ENCODE data around the gene ABCC5. TPM values are rescaled to one million over a fixed set of nuclear protein-coding genes. Genes with fewer than 3 reads are reported as not detected.

Gene ABCC5
- polyA plus RNA-seq, 1 donor (not counting 4 experiments of a cell fraction or from before 2014, with no cell fraction given): 28.7 TPM

- Histone ChIP-seq H3K36me3 (ENCODE audit: control insufficient read depth in 2 of 2, extremely low read depth in 1 of 2, insufficient read depth in 2 of 2, low read length in 2 of 2) (no peaks in the 10 kb centered on the region), H3K27ac (ENCODE audit: control insufficient read depth, insufficient read depth, low read length) (no peak overlapping the region), H3K4me1 (ENCODE audit: control insufficient read depth, extremely low read depth, insufficient read depth, low read length) (no peaks in the 10 kb centered on the region), H3K9ac (ENCODE audit: control insufficient read depth, extremely low read depth, insufficient read depth, low read length) (no peak overlapping the region), H3K9me1 (ENCODE audit: control insufficient read depth, extremely low read depth, insufficient read depth, low read length) (no peaks in the 10 kb centered on the region), H3K27me3 (ENCODE audit: control insufficient read depth, extremely low read depth, insufficient read depth, low read length) (no peaks in the 10 kb centered on the region), H4K20me1 (ENCODE audit: control insufficient read depth, extremely low read depth, insufficient read depth, low read length) (no peaks in the 10 kb centered on the region), H3K9me3 (ENCODE audit: control insufficient read depth, low read depth, low read length) (no peaks in the 10 kb centered on the region), H2AFZ (ENCODE audit: control insufficient read depth, low read length) (no peak overlapping the region), H3K4me3 (ENCODE audit: control insufficient read depth in 2 of 3, extremely low read depth in 1 of 3, insufficient read depth in 2 of 3, low read depth in 1 of 3, low read length in 3 of 3) (no peak overlapping the region), H3K79me2 (ENCODE audit: control insufficient read depth, insufficient read depth, low read length) (no peaks in the 10 kb centered on the region), H3K4me2 (ENCODE audit: control insufficient read depth, extremely low read depth, insufficient read depth, low read depth, low read length) (no peak overlapping the region)
- DNase-seq (ENCODE audit: low read depth, low spot score) (no peak), FAIRE-seq (no peak)
- dilution Hi-C loops (cut with MboI; ENCODE audit: extremely low pct_ligation_motif_present, low sequenced_read_pairs): no loop called here
- TF ChIP-seq EZH2 (IDR thresholded peaks at IDR 0.05; ENCODE audit: low read length) (no peak), CTCF (optimal IDR thresholded peaks at IDR 0.05 in 1 of 3, IDR thresholded peaks at IDR 0.05 in 1 of 3, conservative IDR thresholded peaks at IDR 0.05 in 1 of 3; ENCODE audit: extremely low read depth in 1 of 3, insufficient read depth in 2 of 3, low read length in 3 of 3) (no peak)
Measured at GRCh38 chr3:183907176-183907575, 110.5 kb downstream of the ABCC5 start.

GRCh38 chr3:183906234-183906921, 111.3 kb downstream of the ABCC5 start:
- no peak for DNase-seq (ENCODE audit: low read depth, low spot score)
- FAIRE-seq: no peak
- no peak overlapping the region for H3K4me2 ChIP-seq (ENCODE audit: control insufficient read depth, extremely low read depth, insufficient read depth, low read depth, low read length)
- H3K36me3 ChIP-seq (ENCODE audit: control insufficient read depth in 2 of 2, extremely low read depth in 1 of 2, insufficient read depth in 2 of 2, low read length in 2 of 2): no peaks in the 10 kb centered on the region
- TF ChIP-seq CTCF (optimal IDR thresholded peaks at IDR 0.05 in 1 of 3, IDR thresholded peaks at IDR 0.05 in 1 of 3, conservative IDR thresholded peaks at IDR 0.05 in 1 of 3; ENCODE audit: extremely low read depth in 1 of 3, insufficient read depth in 2 of 3, low read length in 3 of 3) (no peak), EZH2 (IDR thresholded peaks at IDR 0.05; ENCODE audit: low read length) (no peak)
- no peaks in the 10 kb centered on the region for H4K20me1 ChIP-seq (ENCODE audit: control insufficient read depth, extremely low read depth, insufficient read depth, low read length)
- H3K4me3 ChIP-seq (ENCODE audit: control insufficient read depth in 2 of 3, extremely low read depth in 1 of 3, insufficient read depth in 2 of 3, low read depth in 1 of 3, low read length in 3 of 3): no peak overlapping the region
- H3K4me1 ChIP-seq (ENCODE audit: control insufficient read depth, extremely low read depth, insufficient read depth, low read length): no peaks in the 10 kb centered on the region
- no peak overlapping the region for H2AFZ ChIP-seq (ENCODE audit: control insufficient read depth, low read length)
- H3K27me3 ChIP-seq (ENCODE audit: control insufficient read depth, extremely low read depth, insufficient read depth, low read length): no peaks in the 10 kb centered on the region
- no peaks in the 10 kb centered on the region for H3K79me2 ChIP-seq (ENCODE audit: control insufficient read depth, insufficient read depth, low read length)
- no peaks in the 10 kb centered on the region for H3K9me1 ChIP-seq (ENCODE audit: control insufficient read depth, extremely low read depth, insufficient read depth, low read length)
- H3K9me3 ChIP-seq (ENCODE audit: control insufficient read depth, low read depth, low read length): no peaks in the 10 kb centered on the region
- dilution Hi-C loops (cut with MboI; ENCODE audit: extremely low pct_ligation_motif_present, low sequenced_read_pairs): no loop called here
- no peak overlapping the region for H3K9ac ChIP-seq (ENCODE audit: control insufficient read depth, extremely low read depth, insufficient read depth, low read length)
- no peak overlapping the region for H3K27ac ChIP-seq (ENCODE audit: control insufficient read depth, insufficient read depth, low read length)

Measured in keratinocyte (primary cell).